ENCODE data around the gene CROCC2. TPM values are rescaled to one million over a fixed set of nuclear protein-coding genes. Genes with fewer than 3 reads are reported as not detected.
"Not testable (repeated sequence)": the region's sequence is repeated elsewhere in the genome, so short reads cannot be mapped to it uniquely, and the experiment has no call there.

Gene CROCC2
- total and polyA plus RNA-seq, 5 donors from 2014 or later: not detected

GRCh38 chr2:240970104-240970503 lies 64.0 kb downstream of the CROCC2 start:
- peaks cover 11% of the 10 kb centered on the region for H3K27me3 Mint-ChIP-seq
- no peak overlapping the region for H3K27ac ChIP-seq (ENCODE audit: insufficient read depth, low read length, poor library complexity, severe bottlenecking)
- H3K4me1 Mint-ChIP-seq: peaks cover 5 to 8% (median 6%) of the 10 kb centered on the region in 4 donors
- peaks cover 5% of the 10 kb centered on the region for H3K4me1 ChIP-seq (ENCODE audit: control insufficient read depth, insufficient read depth, low read length, poor library complexity, severe bottlenecking)
- ATAC-seq (ENCODE audit: low read depth in 2 of 2) (no peak), DNase-seq (no peak)
- peaks cover 0 to 4% (median 0%) of the 10 kb centered on the region in 7 donors for H3K9me3 Mint-ChIP-seq
- no peaks in the 10 kb centered on the region for H3K36me3 Mint-ChIP-seq
- H3K9me3 ChIP-seq (ENCODE audit: control insufficient read depth in 2 of 2, low read length in 2 of 2): no peaks in the 10 kb centered on the region
- no peaks in the 10 kb centered on the region for H3K36me3 ChIP-seq (ENCODE audit: control insufficient read depth, insufficient read depth, low read length)
- no peak overlapping the region for H3K4me3 ChIP-seq (ENCODE audit: low read depth, low read length)
- no peaks in the 10 kb centered on the region for H3K27me3 ChIP-seq (ENCODE audit: control insufficient read depth, insufficient read depth, low read length)
- H3K4me3 Mint-ChIP-seq: no peak overlapping the region
- H3K27ac Mint-ChIP-seq: no peak overlapping the region

DNA sequence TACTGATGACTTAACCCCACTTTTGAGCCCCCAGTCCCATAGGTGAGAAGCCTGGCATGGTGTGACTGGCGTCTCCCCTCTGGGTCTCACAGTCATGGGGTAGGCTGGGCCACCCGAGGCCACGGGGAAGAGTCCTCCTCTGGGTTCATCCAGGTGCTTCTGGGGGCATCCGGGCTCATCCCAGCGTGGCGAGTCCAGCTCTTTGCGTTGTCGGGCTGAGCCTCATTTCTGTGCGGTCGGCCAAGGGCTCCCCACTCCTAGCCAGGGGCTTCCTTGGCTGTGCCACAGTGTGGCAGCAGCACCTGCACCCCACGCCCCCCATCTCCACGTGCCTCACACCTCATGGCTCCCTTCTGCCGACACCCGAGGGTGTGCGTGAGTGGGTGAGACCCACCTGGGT lies 64.7 kb downstream of the CROCC2 start:
- no peaks in the 10 kb centered on the region for H3K9me3 ChIP-seq (ENCODE audit: control insufficient read depth in 2 of 2, low read length in 2 of 2)
- H3K9me3 Mint-ChIP-seq: peaks cover 0 to 4% (median 0%) of the 10 kb centered on the region in 7 donors
- peaks cover 5% of the 10 kb centered on the region for H3K4me1 ChIP-seq (ENCODE audit: control insufficient read depth, insufficient read depth, low read length, poor library complexity, severe bottlenecking)
- no peak for ATAC-seq (ENCODE audit: low read depth in 2 of 2)
- H3K27me3 Mint-ChIP-seq: peaks cover 12% of the 10 kb centered on the region
- no peaks in the 10 kb centered on the region for H3K27me3 ChIP-seq (ENCODE audit: control insufficient read depth, insufficient read depth, low read length)
- no peak overlapping the region for H3K27ac ChIP-seq (ENCODE audit: insufficient read depth, low read length, poor library complexity, severe bottlenecking)
- H3K27ac Mint-ChIP-seq: no peak overlapping the region
- no peak overlapping the region for H3K4me3 Mint-ChIP-seq
- no peak overlapping the region for H3K4me3 ChIP-seq (ENCODE audit: low read depth, low read length)
- no peak for DNase-seq
- H3K36me3 Mint-ChIP-seq: no peaks in the 10 kb centered on the region
- no peaks in the 10 kb centered on the region for H3K36me3 ChIP-seq (ENCODE audit: control insufficient read depth, insufficient read depth, low read length)
- peaks cover 5 to 8% (median 6%) of the 10 kb centered on the region in 4 donors for H3K4me1 Mint-ChIP-seq

GRCh38 chr2:240972201-240972600 lies 66.1 kb downstream of the CROCC2 start:
- H3K9me3 Mint-ChIP-seq: peaks cover 0 to 4% (median 0%) of the 10 kb centered on the region in 7 donors
- H3K4me1 Mint-ChIP-seq: peaks cover 5 to 8% (median 6%) of the 10 kb centered on the region in 4 donors
- Histone ChIP-seq H3K36me3 (ENCODE audit: control insufficient read depth, insufficient read depth, low read length) (no peaks in the 10 kb centered on the region), H3K27ac (ENCODE audit: insufficient read depth, low read length, poor library complexity, severe bottlenecking) (no peak overlapping the region), H3K4me3 (ENCODE audit: low read depth, low read length) (no peak overlapping the region), H3K9me3 (ENCODE audit: control insufficient read depth in 2 of 2, low read length in 2 of 2) (no peaks in the 10 kb centered on the region), H3K27me3 (ENCODE audit: control insufficient read depth, insufficient read depth, low read length) (no peaks in the 10 kb centered on the region), H3K4me1 (ENCODE audit: control insufficient read depth, insufficient read depth, low read length, poor library complexity, severe bottlenecking) (peaks cover 5% of the 10 kb centered on the region)
- no peak for DNase-seq
- no peak overlapping the region for H3K27ac Mint-ChIP-seq
- no peak for ATAC-seq (ENCODE audit: low read depth in 2 of 2)
- no peak overlapping the region for H3K4me3 Mint-ChIP-seq
- no peaks in the 10 kb centered on the region for H3K36me3 Mint-ChIP-seq
- H3K27me3 Mint-ChIP-seq: peaks cover 12% of the 10 kb centered on the region

DNA sequence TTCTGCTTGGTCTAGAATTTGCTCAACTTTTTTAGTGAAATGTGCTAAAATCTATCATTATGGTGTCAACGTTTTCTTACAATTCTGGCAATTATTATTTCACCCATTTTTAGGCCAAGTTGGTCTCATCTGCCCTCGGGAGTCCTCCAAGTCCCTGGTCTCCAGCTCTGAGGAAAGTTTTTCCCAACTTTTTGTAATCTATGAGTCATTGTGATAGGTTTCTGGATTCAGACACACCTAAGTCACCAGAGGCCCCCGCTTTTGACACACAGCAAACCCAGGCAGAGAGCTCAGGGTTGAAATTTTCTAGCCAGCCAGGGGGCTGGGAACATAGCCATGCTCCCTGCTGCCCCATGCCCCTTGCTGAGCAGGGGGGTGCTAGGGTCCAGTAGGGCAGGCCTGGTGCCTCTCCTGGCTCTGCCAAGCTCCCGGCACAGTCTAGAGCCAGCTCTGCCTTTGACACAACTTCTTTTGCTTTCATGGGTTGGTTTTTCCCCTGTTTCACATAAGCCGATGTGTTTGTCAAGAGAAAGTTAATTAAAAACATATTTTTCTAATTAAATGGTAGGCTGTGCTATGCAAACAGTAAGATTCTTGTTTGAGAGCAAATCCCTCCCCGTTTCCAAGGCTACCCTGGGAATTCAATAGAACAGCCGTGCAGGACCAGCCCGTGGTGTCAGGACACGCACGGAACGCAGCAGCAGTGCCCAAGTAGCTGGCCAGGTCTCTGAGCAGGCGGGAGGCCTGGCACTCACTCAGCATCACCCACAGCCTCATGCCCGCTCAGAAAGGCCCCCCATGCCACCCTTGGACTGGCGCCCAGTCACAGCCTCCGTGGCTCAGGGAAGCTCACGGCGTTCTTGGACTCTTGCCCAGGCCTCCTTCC lies 66.7 kb downstream of the CROCC2 start:
- no peak for ATAC-seq (ENCODE audit: low read depth in 2 of 2)
- no peak overlapping the region for H3K4me3 Mint-ChIP-seq
- no peaks in the 10 kb centered on the region for H3K27me3 ChIP-seq (ENCODE audit: control insufficient read depth, insufficient read depth, low read length)
- H3K27ac ChIP-seq (ENCODE audit: insufficient read depth, low read length, poor library complexity, severe bottlenecking): no peak overlapping the region
- no peaks in the 10 kb centered on the region for H3K36me3 ChIP-seq (ENCODE audit: control insufficient read depth, insufficient read depth, low read length)
- H3K9me3 ChIP-seq (ENCODE audit: control insufficient read depth in 2 of 2, low read length in 2 of 2): no peaks in the 10 kb centered on the region
- DNase-seq: no peak
- no peak overlapping the region for H3K4me3 ChIP-seq (ENCODE audit: low read depth, low read length)
- H3K27me3 Mint-ChIP-seq: peaks cover 12% of the 10 kb centered on the region
- H3K9me3 Mint-ChIP-seq: peaks cover 0 to 4% (median 0%) of the 10 kb centered on the region in 7 donors
- H3K27ac Mint-ChIP-seq: no peak overlapping the region
- no peaks in the 10 kb centered on the region for H3K36me3 Mint-ChIP-seq
- H3K4me1 ChIP-seq (ENCODE audit: control insufficient read depth, insufficient read depth, low read length, poor library complexity, severe bottlenecking): peaks cover 5% of the 10 kb centered on the region
- H3K4me1 Mint-ChIP-seq: peaks cover 5 to 8% (median 6%) of the 10 kb centered on the region in 4 donors

- DNase-seq (peak in 1 of 3 donors; percentile 30), ATAC-seq (ENCODE audit: low read depth in 2 of 2) (no peak)
- Mint-ChIP-seq H3K4me3 (no peak overlapping the region), H3K27ac (peak overlapping the region in 1 of 3 donors; percentile 15), H3K9me3 (peaks cover 0 to 4% (median 0%) of the 10 kb centered on the region in 7 donors), H3K27me3 (peaks cover 12% of the 10 kb centered on the region), H3K4me1 (peaks cover 5 to 8% (median 6%) of the 10 kb centered on the region in 4 donors), H3K36me3 (no peaks in the 10 kb centered on the region)
- no peaks in the 10 kb centered on the region for H3K9me3 ChIP-seq (ENCODE audit: control insufficient read depth in 2 of 2, low read length in 2 of 2)
- no peaks in the 10 kb centered on the region for H3K27me3 ChIP-seq (ENCODE audit: control insufficient read depth, insufficient read depth, low read length)
- no peak overlapping the region for H3K27ac ChIP-seq (ENCODE audit: insufficient read depth, low read length, poor library complexity, severe bottlenecking)
- no peaks in the 10 kb centered on the region for H3K36me3 ChIP-seq (ENCODE audit: control insufficient read depth, insufficient read depth, low read length)
- H3K4me1 ChIP-seq (ENCODE audit: control insufficient read depth, insufficient read depth, low read length, poor library complexity, severe bottlenecking): peaks cover 5% of the 10 kb centered on the region
- H3K4me3 ChIP-seq (ENCODE audit: low read depth, low read length): peak overlapping the region; percentile 35
These were observed 68.8 kb downstream of the CROCC2 start for GRCh38 chr2:240974771-240975572.

- not testable (repeated sequence) for H3K4me3 Mint-ChIP-seq; H3K27me3 ChIP-seq (ENCODE audit: control insufficient read depth, insufficient read depth, low read length); H3K4me1 Mint-ChIP-seq; H3K36me3 Mint-ChIP-seq; H3K9me3 ChIP-seq (ENCODE audit: control insufficient read depth in 2 of 2, low read length in 2 of 2); H3K9me3 Mint-ChIP-seq; DNase-seq; H3K36me3 ChIP-seq (ENCODE audit: control insufficient read depth, insufficient read depth, low read length); H3K4me3 ChIP-seq (ENCODE audit: low read depth, low read length); H3K27ac Mint-ChIP-seq; H3K27ac ChIP-seq (ENCODE audit: insufficient read depth, low read length, poor library complexity, severe bottlenecking); ATAC-seq (ENCODE audit: low read depth in 2 of 2); H3K4me1 ChIP-seq (ENCODE audit: control insufficient read depth, insufficient read depth, low read length, poor library complexity, severe bottlenecking)
- peaks cover 12% of the 10 kb centered on the region for H3K27me3 Mint-ChIP-seq
These were observed 69.8 kb downstream of the CROCC2 start for GRCh38 chr2:240975903-240976302.

- H3K9me3 ChIP-seq (ENCODE audit: control insufficient read depth in 2 of 2, low read length in 2 of 2): no peaks in the 10 kb centered on the region
- Mint-ChIP-seq H3K9me3 (no peaks in the 10 kb centered on the region), H3K27ac (no peak overlapping the region), H3K4me1 (peaks cover 0 to 7% (median 0%) of the 10 kb centered on the region in 4 donors), H3K36me3 (no peaks in the 10 kb centered on the region), H3K4me3 (no peak overlapping the region), H3K27me3 (no peaks in the 10 kb centered on the region)
- H3K4me1 ChIP-seq (ENCODE audit: control insufficient read depth, insufficient read depth, low read length, poor library complexity, severe bottlenecking): peaks cover 8% of the 10 kb centered on the region
- H3K36me3 ChIP-seq (ENCODE audit: control insufficient read depth, insufficient read depth, low read length): no peaks in the 10 kb centered on the region
- DNase-seq: no peak
- no peaks in the 10 kb centered on the region for H3K27me3 ChIP-seq (ENCODE audit: control insufficient read depth, insufficient read depth, low read length)
- no peak for ATAC-seq (ENCODE audit: low read depth in 2 of 2)
- no peak overlapping the region for H3K4me3 ChIP-seq (ENCODE audit: low read depth, low read length)
- H3K27ac ChIP-seq (ENCODE audit: insufficient read depth, low read length, poor library complexity, severe bottlenecking): no peak overlapping the region
These were observed 75.1 kb downstream of the CROCC2 start for GRCh38 chr2:240981280-240981679.
